HEK293T (cell line): ENCODE data around the gene EIF2B5.

ENCODE experiments used
- CTCF ChIA-PET: fragments of 350-600 bp; formaldehyde crosslinking; extraction: SDS; loops from one replicate; lab custom pipeline; 2021; ENCODE audit warnings: antibody characterized with exemption, inconsistent platforms; lab: Yijun Ruan, JAX
- POLR2A ChIA-PET: fragments of 350-600 bp; formaldehyde crosslinking; extraction: SDS; loops from one replicate; lab custom pipeline; 2020; ENCODE audit warnings: antibody characterized with exemption, inconsistent platforms; lab: Yijun Ruan, JAX
- DNase-seq: peaks from one replicate; pipeline ENCODE4 v3.0.0; 2012; ENCODE audit warnings: mixed read lengths; ENCODE audit errors: extremely low spot score
- ARNT ChIP-seq: fragments of 450-650 bp; IDR thresholded peaks from 2 replicates; pipeline ENCODE4 v1.6.1; 2017; ENCODE audit warnings: mild to moderate bottlenecking
- BHLHE40 ChIP-seq: fragments of 450-650 bp; IDR thresholded peaks from 2 replicates; pipeline ENCODE4 v1.6.1; 2016; ENCODE audit warnings: mild to moderate bottlenecking, moderate library complexity, borderline replicate concordance
- CTBP1 ChIP-seq: fragments of 450-650 bp; IDR thresholded peaks from 2 replicates; pipeline ENCODE4 v1.6.1; 2016; ENCODE audit warnings: borderline replicate concordance
- ELF4 ChIP-seq: fragments of 450-650 bp; IDR thresholded peaks from 2 replicates; pipeline ENCODE4 v1.6.1; 2017; ENCODE audit warnings: antibody characterized with exemption
- FOXA1 ChIP-seq: fragments of 450-650 bp; IDR thresholded peaks from 2 replicates; pipeline ENCODE4 v1.6.1; 2016; ENCODE audit warnings: mild to moderate bottlenecking
- FOXK2 ChIP-seq: fragments of 450-650 bp; IDR thresholded peaks from 2 replicates; pipeline ENCODE4 v1.6.1; 2016; ENCODE audit warnings: mild to moderate bottlenecking
- FOXM1 ChIP-seq: fragments of 450-650 bp; IDR thresholded peaks from 2 replicates; pipeline ENCODE4 v1.6.1; 2017; ENCODE audit warnings: mild to moderate bottlenecking, borderline replicate concordance
- HDGF ChIP-seq: fragments of 450-650 bp; IDR thresholded peaks from 2 replicates; pipeline ENCODE4 v1.6.1; 2017; ENCODE audit warnings: antibody characterized with exemption, borderline replicate concordance
- L3MBTL2 ChIP-seq: fragments of 450-650 bp; conservative IDR thresholded peaks from 2 replicates; pipeline ENCODE4 v1.6.1; 2016; ENCODE audit warnings: mild to moderate bottlenecking
- LEF1 ChIP-seq: fragments of 450-650 bp; IDR thresholded peaks from 2 replicates; pipeline ENCODE4 v1.6.1; 2017; ENCODE audit warnings: mild to moderate bottlenecking, borderline replicate concordance
- NFRKB ChIP-seq: fragments of 450-650 bp; IDR thresholded peaks from 2 replicates; pipeline ENCODE4 v1.6.1; 2016; ENCODE audit warnings: mild to moderate bottlenecking, moderate library complexity
- PKNOX1 ChIP-seq: fragments of 450-650 bp; IDR thresholded peaks from 2 replicates; pipeline ENCODE4 v1.6.1; 2016
- SP1 ChIP-seq: fragments of 450-650 bp; IDR thresholded peaks from 2 replicates; pipeline ENCODE4 v1.6.1; 2017
- SUZ12 ChIP-seq: fragments of 450-650 bp; IDR thresholded peaks from 2 replicates; pipeline ENCODE4 v1.6.1; 2016; ENCODE audit warnings: mild to moderate bottlenecking
- TARDBP ChIP-seq: fragments of 450-650 bp; IDR thresholded peaks from 2 replicates; pipeline ENCODE4 v1.6.1; 2016
- ZNF384 ChIP-seq: fragments of 450-650 bp; IDR thresholded peaks from 2 replicates; pipeline ENCODE4 v1.6.1; 2016

Gene EIF2B5

GRCh38 chr3:184186184-184186901 lies 51.2 kb downstream of the EIF2B5 start, which contains the start of gene ABCF3:
TSS of gene ABCF3 (plus strand) at chr3:184186199. CDS start at chr3:184186208, 9 bp downstream.
- no peak for TF ChIP-seq L3MBTL2
- no peak for TF ChIP-seq LEF1
- no peak for TF ChIP-seq SUZ12
- no peak for TF ChIP-seq FOXA1
- no peak for TF ChIP-seq FOXM1
- TF ChIP-seq FOXK2 = no peak
- TF ChIP-seq BHLHE40 = no peak
- TF ChIP-seq ARNT = no peak
- no peak for TF ChIP-seq CTBP1
- no peak for TF ChIP-seq ELF4
- TF ChIP-seq ZNF384 = no peak
- TF ChIP-seq PKNOX1 = no peak
- no peak for TF ChIP-seq SP1
- TF ChIP-seq NFRKB = no peak
- TF ChIP-seq TARDBP = no peak
- TF ChIP-seq HDGF = no peak
- POLR2A ChIA-PET = interaction anchor here (0.7 to 1.8 kb wide), 6 partner anchors 8 to 41 kb away, joined by 3 to 13 read pairs (median 6); partner anchors contain the start of gene AP2M1
- DNase-seq = no peak
- CTCF ChIA-PET = interaction anchor here (0.7 kb wide), 1 partner anchor 10 kb away, joined by 3 read pairs; no protein-coding TSS in a partner anchor

- POLR2A ChIA-PET = interaction anchor here (1.7 to 1.8 kb wide), 2 partner anchors 10 to 13 kb away, joined by 10 to 13 read pairs; partner anchors contain the start of gene AP2M1
- DNase-seq = no peak
- CTCF ChIA-PET = no interaction called here
- no peak for TF ChIP-seq L3MBTL2
- no peak for TF ChIP-seq FOXA1
Measured at GRCh38 chr3:184186902-184187207, 51.7 kb downstream of the EIF2B5 start.

- DNase-seq = no peak
- no peak for TF ChIP-seq SUZ12
- TF ChIP-seq BHLHE40 = no peak
- TF ChIP-seq TARDBP = no peak
- TF ChIP-seq LEF1 = no peak
- no peak for TF ChIP-seq FOXA1
- TF ChIP-seq CTBP1 = no peak
- no peak for TF ChIP-seq ZNF384
- TF ChIP-seq ELF4 = no peak
- no peak for TF ChIP-seq NFRKB
- TF ChIP-seq HDGF = no peak
- TF ChIP-seq ARNT = no peak
- TF ChIP-seq L3MBTL2 = no peak
- TF ChIP-seq FOXK2 = no peak
- TF ChIP-seq FOXM1 = no peak
- TF ChIP-seq SP1 = no peak
- TF ChIP-seq PKNOX1 = no peak
- ChIA-PET CTCF (no interaction called here), POLR2A (no interaction called here)
Measured at GRCh38 chr3:184188080-184188479, 52.9 kb downstream of the EIF2B5 start.

- TF ChIP-seq SP1 (no peak), FOXK2 (no peak), HDGF (no peak), CTBP1 (no peak), FOXM1 (no peak), SUZ12 (no peak), ARNT (no peak), BHLHE40 (no peak), NFRKB (no peak), PKNOX1 (no peak), ELF4 (no peak), L3MBTL2 (no peak), FOXA1 (no peak), LEF1 (no peak), TARDBP (no peak), ZNF384 (no peak)
- POLR2A ChIA-PET = no interaction called here
- no peak for DNase-seq
- CTCF ChIA-PET = no interaction called here
Measured at GRCh38 chr3:184189421-184189820, 54.3 kb downstream of the EIF2B5 start.

- DNase-seq = no peak
- no peak for TF ChIP-seq TARDBP
- TF ChIP-seq FOXK2 = no peak
- no peak for TF ChIP-seq CTBP1
- no peak for TF ChIP-seq HDGF
- no peak for TF ChIP-seq SUZ12
- TF ChIP-seq NFRKB = no peak
- no peak for TF ChIP-seq ZNF384
- TF ChIP-seq FOXM1 = no peak
- TF ChIP-seq ELF4 = no peak
- no peak for TF ChIP-seq PKNOX1
- no peak for TF ChIP-seq FOXA1
- CTCF ChIA-PET = no interaction called here
- POLR2A ChIA-PET = no interaction called here
Measured at GRCh38 chr3:184192889-184193288, 57.7 kb downstream of the EIF2B5 start.
